Measurements from ENCODE around the gene DEFB118.

GRCh38 chr20:31341470-31341869, 26.9 kb upstream of the DEFB118 start:
- TF ChIP-seq CTCF (IDR thresholded peaks at IDR 0.05 in 4 of 5, conservative IDR thresholded peaks at IDR 0.05 in 1 of 5) (no peak), POLR2A (IDR thresholded peaks at IDR 0.05) (no peak)
